HG02885 (cell line): ENCODE measurements around the gene RSBN1L.
"Not testable (repeated sequence)": the region's sequence is repeated elsewhere in the genome, so short reads cannot be mapped to it uniquely, and the experiment has no call there.

ENCODE experiments used
- ATAC-seq: cut with Tn5 transposase; IDR thresholded peaks from one replicate; pipeline ENCODE4 v1.9.1; 2021; ENCODE audit warnings: mild to moderate bottlenecking; ENCODE audit not compliant: unreplicated experiment, poor library complexity

Gene RSBN1L

DNA sequence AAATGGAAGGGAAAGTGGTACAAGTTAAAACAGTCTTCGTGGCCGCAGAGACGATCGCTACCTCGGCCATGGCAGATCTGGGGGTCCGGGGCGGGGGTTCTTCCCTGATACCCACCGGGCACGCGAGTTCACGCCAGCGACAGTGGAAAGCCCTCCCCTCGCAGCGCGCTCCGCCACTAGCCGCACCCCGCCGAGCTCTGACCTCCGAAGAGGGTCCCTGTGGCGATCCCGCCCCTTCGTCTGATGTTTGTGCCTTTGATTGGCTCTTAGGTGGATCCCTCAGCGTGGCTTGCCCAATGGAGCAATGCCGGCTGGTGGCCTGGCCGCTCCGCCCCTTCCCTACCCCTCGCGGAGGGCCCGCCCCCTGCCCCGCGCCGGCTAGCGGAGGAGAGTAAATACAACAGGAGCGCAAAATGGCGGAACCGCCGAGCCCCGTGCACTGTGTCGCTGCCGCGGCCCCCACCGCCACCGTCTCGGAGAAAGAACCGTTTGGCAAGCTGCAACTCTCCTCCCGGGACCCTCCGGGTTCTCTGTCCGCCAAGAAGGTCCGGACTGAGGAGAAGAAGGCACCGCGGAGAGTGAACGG, at the start of gene RSBN1L:
Gene RSBN1L, plus strand, starts transcription at position 403 of the 586 bp plus-strand sequence. Its CDS starts 11 bp downstream, at position 414.
- ATAC-seq = peak; percentile 94

DNA sequence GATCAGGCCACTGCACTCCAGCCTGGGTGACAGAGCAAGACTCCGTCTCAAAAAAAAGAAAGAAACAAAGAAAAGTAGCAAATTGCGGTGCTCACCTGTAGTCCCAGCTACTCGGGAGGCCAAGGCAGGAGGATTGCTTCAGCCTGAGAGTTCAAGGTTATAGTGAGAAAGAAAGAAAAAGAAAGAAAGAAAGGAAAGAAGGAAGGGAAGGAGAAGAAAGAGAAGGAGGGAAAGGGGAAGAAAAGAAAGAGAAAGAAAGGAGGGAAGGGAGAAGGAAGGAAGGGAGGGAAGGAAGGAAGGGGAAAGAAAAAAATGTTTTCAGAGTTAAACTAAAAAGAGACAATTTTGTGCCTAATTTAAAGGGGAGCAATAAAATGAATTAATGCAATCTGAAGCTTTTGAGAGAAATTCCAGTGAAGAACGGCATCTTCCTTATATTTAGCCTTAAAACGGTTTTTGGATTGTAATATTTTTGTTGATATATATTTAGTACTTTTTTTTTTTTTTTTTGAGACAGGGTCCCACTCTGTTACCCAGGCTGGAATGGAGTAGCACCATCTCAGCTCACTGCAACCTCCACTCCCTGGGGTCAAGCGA, 47.4 kb upstream of the RSBN1L start:
- ATAC-seq = no peak

DNA sequence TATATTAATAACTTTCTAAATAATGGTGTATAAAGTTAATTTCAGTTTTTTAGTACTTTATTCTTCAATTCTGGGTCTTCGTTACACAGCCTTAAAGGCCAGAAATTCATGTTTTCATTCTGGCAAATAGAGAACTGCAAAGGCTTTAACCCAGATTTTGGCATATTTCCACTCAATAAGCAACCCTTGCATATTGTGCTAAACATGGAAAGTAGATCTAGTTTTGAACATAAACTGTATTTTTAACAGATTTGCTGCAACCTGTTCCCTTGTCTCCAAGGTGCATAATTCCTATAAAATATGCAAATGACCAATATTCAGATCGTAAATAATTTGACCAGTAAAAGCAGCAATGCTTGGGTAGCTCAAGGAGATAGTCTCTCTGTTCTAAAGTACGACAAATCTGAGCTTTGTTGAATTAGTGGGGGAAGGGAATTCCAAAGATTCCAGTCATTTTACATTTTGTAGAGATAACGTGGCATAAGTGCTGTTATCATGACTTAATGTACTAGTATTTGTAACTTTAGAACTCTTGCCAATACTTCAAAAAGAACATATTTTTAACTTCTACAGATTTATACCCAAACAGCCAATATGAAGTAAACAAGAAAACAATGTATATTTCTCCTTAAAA, 46.4 kb upstream of the RSBN1L start:
- no peak for ATAC-seq

DNA sequence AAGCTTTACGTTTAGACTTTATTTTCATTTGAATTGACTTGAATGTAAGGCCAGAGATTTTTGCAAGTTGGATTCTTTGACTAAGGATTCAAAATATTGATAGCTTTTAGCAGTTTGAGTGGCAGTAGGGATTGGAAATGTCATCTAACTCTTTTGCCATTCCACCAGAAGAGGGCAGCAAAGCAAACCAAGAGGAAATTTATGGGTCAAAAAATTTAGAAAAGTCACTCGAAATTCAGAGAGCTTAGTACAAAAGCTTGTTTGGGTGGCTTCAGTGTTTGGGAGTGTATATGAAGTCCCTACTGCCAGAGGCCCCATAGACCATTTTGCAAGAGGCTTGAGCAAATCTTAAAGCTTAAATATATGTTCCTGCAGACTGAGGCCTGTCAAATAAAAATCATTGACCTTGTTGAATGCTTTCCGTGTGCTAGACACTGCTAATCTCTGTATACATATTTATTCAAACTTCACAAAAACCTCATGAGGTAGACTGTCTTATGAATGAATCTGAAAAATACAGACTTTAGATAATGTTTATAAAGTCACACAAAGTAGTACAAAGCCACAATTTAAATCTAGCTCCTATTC, 44.6 kb upstream of the RSBN1L start:
- ATAC-seq = no peak

DNA sequence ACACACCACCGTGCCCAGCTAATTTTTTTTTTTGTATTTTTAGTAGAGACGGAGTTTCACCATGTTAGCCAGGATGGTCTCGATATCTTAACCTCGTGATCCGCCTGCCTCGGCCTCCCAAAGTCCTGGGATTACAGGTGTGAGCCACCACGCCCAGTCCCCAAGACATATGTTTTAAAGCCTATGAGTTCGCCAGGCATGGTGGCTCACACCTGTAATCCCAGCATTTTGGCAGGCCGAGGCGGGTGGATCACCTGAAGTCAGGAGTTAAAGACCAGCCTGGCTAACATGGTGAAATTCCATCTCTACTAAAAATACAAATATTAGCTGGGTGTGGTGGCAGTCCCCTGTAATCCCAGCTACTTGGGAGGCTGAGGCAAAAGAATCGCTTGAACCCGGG, 43.4 kb upstream of the RSBN1L start:
- not testable (repeated sequence) for ATAC-seq

DNA sequence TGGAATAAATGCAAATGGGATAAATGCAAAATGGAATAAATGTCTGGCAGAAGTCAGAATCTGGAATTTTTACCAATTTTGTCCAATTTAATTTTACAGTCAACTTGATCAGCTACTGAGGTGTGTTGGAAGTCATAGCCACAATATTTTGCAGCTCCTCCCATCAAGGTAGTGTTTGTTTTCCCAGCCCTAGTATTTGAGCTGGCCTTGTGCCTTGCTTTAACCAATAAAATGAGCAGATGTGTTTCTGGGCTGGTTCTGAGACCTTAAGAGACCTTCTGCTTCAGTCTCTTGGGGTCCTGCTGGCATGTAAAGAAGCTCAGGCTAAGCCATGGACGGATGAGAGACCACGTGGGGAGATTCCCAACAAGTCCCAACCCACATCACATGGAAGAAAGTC, 42.7 kb upstream of the RSBN1L start:
- ATAC-seq = no peak

DNA sequence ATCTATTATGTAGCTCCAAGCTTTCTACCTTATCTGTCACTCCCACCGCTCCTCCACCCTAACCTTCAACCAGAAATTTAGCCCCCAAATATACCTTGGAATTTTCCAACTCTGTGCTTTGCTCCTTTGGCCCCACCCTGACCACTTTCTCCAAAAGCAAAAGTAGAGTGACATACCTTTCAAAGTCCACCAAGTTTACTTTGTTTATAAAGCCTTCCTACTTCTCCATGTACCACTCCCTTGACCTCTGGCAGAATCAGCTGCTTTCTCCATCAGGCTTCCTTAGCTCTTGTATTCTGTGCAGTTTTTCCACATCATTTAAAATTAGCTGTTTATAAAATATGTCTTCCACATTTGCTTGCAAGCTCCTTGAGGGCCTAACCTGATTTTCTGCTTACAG, 40.9 kb upstream of the RSBN1L start:
- no peak for ATAC-seq

DNA sequence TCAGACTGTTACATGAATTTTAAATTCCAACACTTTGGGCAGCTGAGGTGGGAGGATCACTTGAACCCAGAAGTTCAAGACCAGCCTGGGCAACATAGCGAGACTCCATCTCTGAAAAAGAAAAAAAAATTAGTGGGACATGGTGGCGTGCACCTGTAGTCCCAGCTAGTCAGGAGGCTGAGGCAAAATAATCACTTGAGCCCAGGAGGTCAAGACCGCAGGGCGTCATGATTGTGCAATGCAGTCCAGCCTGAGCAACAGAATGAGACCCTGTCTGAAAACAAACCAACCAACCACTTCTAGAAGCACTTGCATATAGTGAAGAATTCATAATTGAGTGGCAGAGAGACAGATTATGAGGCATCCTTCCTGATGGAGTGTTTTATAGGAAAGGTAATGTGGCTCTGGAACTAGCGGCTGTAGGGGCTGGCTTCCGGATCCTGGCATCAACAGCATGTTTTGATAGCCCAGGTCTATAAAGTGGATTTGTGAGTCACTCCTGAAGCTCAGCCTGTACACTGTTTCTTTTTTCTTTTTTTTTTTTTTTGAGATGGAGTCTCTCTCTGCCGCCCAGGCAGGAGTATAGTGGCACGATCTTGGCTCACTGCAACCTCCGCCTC, 40.3 kb upstream of the RSBN1L start:
- ATAC-seq = no peak

DNA sequence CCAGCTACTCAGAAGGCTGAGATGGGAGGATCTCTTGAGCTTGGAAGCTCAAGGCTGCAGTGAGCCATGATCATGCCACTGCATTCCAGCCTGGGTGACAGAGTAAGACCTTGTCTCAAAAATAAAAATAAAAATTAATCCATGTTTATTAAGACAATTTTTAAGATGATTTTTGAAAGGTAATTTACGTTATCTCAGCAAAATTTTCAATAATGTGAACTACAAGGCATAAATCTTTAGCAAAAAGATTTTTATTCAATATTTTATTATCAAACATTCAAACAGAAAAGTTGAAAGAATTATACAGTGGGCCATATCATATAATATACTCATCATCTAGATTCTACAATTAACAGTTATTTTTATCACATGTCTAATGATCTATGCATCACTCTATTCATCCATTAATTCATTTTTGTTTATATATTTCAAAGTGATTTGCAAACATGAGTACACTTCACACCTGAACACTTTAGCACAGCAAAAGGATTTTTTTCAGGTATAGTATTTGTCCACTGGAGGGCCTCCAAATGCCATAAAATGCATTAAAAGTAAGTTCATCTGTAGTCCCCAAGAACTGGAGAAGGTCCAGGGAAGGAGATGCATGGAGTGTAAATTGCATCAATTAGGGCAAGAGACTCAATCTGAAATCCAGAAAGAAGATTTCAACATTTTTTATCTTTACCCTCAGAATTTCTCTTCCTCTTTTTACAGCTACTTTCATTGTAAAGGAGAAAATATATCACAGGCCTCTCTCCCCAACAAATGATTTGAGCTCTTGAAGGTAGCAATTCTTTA, 38.6 kb upstream of the RSBN1L start:
- peak; percentile 63 for ATAC-seq

DNA sequence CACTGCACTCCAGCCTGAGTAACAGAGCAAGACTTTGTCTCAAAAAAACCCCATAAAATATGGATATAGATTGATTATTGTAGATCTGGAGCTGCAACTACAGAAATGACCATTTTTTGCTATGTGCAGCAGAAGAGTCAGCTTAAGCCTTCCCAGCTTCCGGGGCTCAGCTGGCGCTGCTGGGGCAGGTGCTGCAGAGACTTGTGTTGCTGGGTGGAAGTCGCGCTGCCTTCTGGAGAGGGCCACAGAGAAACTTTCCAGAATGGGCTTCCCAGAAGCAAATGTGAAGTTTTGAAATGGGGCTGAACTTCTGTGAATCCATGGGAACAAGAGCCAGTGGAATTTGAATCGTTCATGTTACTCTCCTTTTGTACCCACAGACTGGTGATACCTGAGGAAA, 37.3 kb upstream of the RSBN1L start:
- no peak for ATAC-seq

DNA sequence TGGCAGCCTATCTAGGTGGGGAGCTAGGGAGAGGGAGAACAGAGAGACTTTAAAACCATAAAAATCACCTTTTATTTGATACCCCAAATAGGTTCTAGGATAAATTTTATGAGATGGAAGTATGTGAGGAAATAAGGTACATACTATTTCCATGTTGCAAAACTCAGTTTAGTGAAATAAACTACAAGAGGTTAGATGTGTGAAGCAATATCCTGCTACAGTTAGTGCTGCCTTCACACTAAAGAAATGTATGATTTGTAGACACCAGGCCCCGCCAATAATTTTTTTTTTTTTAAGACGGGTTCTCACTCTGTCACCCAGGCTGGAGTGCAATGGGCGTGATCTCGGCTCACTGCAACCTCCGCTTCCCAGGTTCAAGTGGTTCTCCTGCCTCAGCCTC, 34.4 kb upstream of the RSBN1L start:
- ATAC-seq = no peak

DNA sequence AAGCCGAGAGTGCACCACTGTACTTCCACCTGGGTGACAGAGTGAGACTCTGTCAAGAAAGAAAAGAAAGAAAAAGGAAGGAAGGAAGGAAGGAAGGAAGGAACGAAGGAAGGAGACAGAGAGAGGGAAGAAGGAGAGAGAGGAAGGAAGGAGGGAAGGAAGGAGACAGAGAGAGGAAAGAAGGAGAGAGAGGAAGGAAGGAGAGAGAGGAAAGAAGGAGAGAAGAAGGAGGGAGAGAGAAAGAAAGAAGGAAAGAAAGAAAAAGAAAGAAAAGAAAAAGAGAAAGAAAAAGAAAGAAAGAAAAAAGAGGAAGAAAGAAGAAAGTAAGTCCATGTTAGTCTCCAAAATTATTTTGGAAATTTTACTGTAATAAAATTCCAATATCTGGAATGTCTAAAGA, 33.4 kb upstream of the RSBN1L start:
- ATAC-seq = no peak

DNA sequence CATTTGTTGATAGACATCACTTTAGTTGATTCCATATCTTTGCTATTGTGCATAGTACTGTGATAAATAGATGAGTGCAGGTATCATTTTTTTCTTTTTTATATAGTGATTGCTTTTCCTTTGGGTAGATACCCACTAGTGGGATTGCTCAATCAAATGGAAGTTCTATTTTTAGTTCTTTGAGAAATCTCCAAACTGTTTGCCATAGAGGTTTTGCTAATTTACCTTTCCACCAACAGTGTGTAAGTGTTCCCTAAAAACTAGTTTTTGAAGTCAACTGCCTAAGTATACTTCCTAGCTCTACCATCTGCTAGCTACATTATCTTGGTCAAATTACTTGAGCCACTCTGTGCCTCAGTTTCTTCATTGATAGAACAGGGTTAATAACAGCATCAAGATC, 31.5 kb upstream of the RSBN1L start:
- no peak for ATAC-seq

DNA sequence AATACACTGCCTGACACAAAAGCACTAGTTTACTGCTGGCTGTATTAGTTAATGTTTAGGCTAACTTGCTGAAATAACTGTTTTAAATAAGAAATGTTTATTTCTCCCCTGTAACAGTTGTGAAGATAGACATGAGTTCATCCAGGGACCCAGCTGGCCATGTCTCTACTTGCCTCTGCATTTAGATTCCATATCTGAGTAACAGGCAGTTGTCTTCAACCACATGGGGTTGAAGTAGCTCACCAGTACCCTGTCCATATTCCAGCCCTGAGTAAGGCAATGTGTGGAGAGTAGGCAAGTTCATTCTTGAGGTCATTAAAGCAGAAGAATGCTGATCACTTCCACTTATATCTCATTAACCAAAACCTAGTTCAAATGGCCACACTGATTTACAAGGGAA, 31.1 kb upstream of the RSBN1L start:
- no peak for ATAC-seq

DNA sequence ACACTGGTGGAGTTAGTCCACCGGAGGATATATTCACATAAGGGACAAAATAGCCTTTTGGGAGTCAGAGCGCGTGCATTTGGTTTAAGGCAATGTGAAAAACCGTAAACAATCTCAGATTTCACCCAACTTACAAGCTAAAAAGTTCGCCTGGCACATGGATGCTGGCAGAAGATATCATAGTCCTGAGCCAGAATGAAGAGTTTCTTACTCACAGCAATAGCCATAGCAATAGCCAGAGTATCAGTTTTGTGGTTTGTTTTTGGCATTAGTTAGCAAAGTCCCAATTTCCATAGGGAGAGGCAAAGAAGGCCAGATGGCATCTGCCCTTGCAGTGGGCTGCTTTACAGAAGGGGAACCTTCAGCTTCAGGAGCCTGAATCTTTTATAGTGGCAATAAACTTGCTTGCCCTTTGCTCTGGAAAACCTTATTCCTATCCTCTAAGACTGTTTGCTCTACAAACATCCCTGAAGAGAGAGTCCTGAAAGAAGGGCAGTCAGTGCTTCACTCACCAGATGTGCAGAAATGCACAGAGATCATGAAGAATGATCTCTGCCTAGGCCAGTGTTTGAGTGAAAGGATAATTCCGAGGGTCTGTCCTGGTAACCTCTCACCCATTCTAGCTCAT, 28.7 kb upstream of the RSBN1L start:
- ATAC-seq = no peak

DNA sequence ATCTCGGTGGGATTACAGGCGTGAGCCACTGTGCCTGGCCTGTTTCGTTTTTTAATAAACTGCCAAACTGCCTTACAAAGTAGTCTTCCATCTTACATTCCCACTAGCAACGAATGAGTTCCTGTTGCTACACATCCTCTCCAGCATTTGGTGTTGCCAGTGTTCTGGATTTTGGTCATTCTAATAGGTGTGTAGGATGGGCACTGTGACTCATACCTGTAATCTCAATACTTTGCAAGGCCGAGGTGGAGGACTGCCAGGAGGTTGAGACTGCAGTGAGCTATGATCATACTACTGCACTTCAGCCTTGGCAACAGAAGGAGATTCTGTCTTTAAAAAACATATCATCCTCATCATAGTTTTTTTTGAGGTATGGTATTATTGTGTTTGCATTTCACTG, 21.4 kb upstream of the RSBN1L start:
- peak; percentile 84 for ATAC-seq

DNA sequence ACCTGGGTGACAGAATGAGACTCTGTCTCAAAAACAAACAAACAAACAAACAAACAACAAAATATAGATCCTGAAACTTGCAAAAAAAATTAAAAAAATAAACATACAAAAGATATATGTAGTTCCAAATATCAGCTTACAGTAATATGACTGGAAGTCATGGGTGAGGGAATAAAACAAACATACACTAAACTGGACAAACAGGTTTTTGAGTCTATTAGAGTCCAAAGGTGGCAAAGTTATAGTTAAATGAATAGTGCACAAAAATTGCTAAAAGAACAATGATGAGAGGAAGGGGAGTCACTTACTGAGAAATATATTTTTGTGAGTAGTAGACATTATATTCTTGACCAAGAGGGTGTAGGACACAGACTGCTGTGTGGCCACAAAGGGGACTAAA, 16.7 kb upstream of the RSBN1L start:
- ATAC-seq = no peak

DNA sequence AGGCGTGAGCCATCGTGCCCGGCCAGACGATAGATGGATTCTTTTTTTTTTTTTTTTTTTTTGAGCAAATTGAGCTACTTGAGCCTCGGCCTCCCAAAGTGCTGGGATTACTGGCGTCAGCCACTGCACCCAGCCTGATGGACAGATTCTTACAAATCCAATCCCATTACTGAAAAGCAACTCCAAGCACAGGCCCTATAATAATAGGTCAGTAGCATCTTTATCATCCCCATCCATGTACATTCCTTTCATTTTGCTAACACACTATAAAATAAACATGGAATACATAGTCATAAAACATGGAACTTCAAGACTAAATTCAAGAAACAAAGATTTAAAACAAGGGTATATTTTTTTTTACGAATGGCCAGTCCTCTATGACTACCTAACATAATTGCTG, 16.0 kb upstream of the RSBN1L start:
- no peak for ATAC-seq

DNA sequence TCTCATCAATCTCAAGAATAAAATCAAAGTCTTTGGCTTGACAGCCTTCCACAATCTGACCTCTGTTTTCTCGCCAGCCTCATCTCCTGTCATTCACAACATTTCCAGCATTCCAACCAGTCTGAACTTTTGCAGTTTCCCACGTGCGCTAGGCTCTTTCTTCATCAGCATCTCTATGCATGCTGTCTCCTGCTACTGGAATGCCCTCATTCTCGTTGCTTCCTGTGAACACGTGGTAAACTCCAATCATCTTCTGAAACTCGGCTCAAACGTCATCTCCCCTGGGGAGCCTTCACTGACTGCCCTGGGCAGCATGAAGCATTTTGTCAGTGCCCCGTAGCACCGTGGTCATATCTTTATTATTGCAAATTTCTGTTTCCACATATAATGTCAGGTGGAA, 12.2 kb upstream of the RSBN1L start:
- ATAC-seq = no peak

DNA sequence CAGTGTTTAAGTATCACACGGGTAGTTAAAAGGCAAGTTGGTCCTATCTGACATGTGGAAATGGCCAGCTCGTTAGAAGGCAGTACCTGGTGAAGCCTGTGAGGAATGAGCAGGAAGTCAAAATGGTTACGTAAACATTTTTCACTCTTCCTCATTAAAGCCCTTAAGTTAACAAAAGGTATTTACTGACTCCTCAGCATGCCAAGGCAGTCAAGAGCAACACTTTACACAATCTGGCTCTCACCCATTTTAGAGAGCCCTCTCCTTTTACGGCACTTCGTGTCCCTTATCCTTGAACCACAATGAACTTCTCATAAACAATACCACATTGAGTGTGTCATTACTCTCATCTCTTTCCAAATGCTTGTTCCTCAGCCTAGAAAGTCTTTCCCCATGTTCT, 11.0 kb upstream of the RSBN1L start:
- ATAC-seq = no peak
